ENCODE measurements around the gene ANO3.

Gene ANO3

DNA sequence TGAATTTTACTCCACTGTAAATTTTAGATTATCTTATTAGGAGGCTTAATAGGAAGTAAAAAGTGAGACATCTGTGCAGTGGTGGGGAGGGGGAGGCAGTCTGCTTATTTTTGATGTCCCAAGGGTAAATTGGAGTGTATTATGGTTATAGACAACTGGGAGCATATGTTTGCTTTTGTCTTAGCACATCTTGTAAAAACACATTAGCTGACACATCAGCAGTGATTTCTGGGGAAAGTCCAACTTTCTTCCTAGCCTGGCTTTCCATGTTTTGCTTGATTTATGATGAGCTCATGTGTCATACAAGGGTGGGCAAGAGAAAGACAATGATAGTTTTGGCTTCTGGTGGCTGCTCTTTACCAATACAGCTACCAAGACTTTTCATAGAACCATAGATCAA lies 4.0 kb downstream of the ANO3 start:
- TF ChIP-seq, protein P1, sequence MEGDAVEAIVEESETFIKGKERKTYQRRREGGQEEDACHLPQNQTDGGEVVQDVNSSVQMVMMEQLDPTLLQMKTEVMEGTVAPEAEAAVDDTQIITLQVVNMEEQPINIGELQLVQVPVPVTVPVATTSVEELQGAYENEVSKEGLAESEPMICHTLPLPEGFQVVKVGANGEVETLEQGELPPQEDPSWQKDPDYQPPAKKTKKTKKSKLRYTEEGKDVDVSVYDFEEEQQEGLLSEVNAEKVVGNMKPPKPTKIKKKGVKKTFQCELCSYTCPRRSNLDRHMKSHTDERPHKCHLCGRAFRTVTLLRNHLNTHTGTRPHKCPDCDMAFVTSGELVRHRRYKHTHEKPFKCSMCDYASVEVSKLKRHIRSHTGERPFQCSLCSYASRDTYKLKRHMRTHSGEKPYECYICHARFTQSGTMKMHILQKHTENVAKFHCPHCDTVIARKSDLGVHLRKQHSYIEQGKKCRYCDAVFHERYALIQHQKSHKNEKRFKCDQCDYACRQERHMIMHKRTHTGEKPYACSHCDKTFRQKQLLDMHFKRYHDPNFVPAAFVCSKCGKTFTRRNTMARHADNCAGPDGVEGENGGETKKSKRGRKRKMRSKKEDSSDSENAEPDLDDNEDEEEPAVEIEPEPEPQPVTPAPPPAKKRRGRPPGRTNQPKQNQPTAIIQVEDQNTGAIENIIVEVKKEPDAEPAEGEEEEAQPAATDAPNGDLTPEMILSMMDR (IDR thresholded peaks at IDR 0.05; ENCODE audit: low read depth, low read length), result no peak
- H3K27me3 ChIP-seq, result no peaks in the 10 kb centered on the region; the same call in 1 of the 2 replicates
- no peaks in the 10 kb centered on the region for H3K4me1 ChIP-seq
- H3K36me3 ChIP-seq, result no peaks in the 10 kb centered on the region
- DNase-seq, result no peak
- no peaks in the 10 kb centered on the region for H3K9me3 ChIP-seq
- H3K4me3 ChIP-seq (ENCODE audit: low read depth, low read length), result no peak overlapping the region

DNA sequence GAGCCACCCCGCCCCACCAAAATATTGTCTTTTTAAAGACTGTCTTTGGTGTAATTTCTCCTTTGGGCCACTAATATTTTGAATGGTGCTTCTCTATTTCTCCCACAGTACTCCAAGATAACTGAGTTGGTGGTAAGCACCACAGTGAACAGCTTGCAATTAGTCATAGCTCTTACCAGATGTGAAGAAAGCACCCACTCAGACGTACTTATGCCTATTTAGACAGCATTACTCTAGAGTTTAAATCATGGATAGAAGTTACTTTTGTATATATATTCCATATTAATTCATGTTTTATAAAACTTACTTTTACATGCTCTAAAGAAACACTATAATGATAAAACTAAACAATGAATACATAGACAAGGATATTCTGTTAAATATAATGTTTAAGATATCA lies 12.7 kb downstream of the ANO3 start:
- TF ChIP-seq, protein P1 (IDR thresholded peaks at IDR 0.05; ENCODE audit: low read depth, low read length), result no peak
- Histone ChIP-seq H3K4me3 (ENCODE audit: low read depth, low read length) (no peak overlapping the region), H3K36me3 (no peaks in the 10 kb centered on the region), H3K9me3 (no peaks in the 10 kb centered on the region), H3K27me3 (no peaks in the 10 kb centered on the region), H3K4me1 (no peaks in the 10 kb centered on the region)
- no peak for DNase-seq

DNA sequence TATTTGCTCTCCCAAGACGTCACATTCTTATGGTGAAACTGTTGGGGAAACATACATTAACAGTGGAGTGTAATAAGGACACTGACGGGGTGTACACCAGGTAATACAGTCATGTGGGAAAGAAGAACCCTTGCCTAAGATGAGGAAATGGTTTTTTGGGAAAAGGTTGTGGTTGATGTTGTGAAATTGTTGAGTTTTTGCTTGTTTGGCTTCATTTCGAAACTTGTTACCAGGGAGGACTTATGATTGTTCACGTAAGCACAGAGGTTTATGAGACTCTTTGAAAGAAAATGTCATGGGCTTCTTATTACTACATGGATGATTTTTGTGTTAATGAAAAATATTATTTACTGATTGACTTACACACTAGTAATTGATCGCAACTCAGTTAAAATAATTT lies 16.8 kb downstream of the ANO3 start:
- H3K4me1 ChIP-seq, result no peaks in the 10 kb centered on the region
- H3K27me3 ChIP-seq, result no peaks in the 10 kb centered on the region
- DNase-seq, result no peak
- H3K9me3 ChIP-seq, result no peaks in the 10 kb centered on the region
- no peaks in the 10 kb centered on the region for H3K36me3 ChIP-seq
- H3K4me3 ChIP-seq (ENCODE audit: low read depth, low read length), result no peak overlapping the region
- TF ChIP-seq, protein P1 (IDR thresholded peaks at IDR 0.05; ENCODE audit: low read depth, low read length), result no peak

DNA sequence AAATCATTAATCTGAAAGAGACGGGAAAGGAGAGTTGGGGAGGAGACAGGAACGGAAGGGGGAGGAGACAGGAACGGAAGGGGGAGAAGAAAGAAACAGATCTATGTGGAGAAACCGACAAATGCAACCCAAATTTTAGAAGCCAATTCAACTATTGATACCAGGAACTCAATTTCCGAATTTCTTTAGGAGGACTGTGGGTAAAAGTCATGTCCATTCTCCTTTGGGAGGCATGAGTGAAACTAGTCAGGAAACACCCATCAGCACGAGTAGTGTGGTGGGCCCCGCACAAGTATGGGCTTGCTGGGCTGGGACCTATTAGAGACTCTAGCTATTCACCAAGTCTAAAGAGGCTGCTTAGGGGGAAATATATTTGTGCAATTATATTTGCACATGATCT lies 18.1 kb downstream of the ANO3 start:
- TF ChIP-seq, protein P1 (IDR thresholded peaks at IDR 0.05; ENCODE audit: low read depth, low read length), result no peak
- no peaks in the 10 kb centered on the region for H3K36me3 ChIP-seq
- DNase-seq, result no peak
- H3K9me3 ChIP-seq, result no peaks in the 10 kb centered on the region
- no peaks in the 10 kb centered on the region for H3K4me1 ChIP-seq
- H3K4me3 ChIP-seq (ENCODE audit: low read depth, low read length), result no peak overlapping the region
- H3K27me3 ChIP-seq, result no peaks in the 10 kb centered on the region

DNA sequence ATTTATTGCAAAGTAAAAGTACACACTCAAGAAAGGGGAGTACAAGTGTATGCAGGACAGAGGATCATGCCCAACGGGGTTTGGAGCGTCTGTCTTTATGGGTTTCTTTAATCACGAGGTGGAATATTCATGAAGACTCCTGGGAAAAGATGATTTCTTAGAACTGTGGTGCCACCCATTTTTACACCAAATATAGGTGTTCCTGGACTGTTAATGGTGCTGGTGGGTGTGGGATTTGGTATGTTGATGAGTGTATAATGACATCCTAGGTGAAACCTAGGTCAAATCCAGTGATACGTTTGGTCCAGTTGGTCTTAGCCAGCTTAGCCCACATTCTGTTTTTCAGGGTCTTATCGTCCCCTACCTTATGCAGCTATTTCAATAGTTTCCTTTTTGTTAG lies 21.1 kb downstream of the ANO3 start:
- TF ChIP-seq, protein P1 (IDR thresholded peaks at IDR 0.05; ENCODE audit: low read depth, low read length), result no peak
- H3K36me3 ChIP-seq, result no peaks in the 10 kb centered on the region
- DNase-seq, result no peak
- H3K27me3 ChIP-seq, result no peaks in the 10 kb centered on the region
- no peaks in the 10 kb centered on the region for H3K9me3 ChIP-seq
- H3K4me3 ChIP-seq (ENCODE audit: low read depth, low read length), result no peak overlapping the region
- H3K4me1 ChIP-seq, result no peaks in the 10 kb centered on the region

DNA sequence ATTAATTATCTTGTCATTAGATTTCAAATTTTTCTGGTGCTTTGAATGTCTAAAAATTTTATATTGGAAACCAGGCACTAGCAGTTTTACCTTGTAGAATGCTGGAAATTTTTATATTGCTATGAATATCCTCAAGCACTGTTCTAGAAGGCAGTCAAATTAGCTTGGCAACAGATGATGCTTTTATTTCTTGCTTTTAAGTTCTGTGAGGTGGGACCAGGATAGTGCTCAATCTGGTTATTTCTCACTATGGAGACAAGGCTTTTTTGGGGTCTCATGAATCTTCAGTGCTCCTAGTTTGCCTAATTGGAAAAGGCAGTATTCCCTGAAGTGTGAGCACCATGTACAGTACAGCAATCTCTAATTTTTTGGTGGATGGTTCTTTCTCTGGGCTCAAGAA lies 27.1 kb downstream of the ANO3 start:
- H3K9me3 ChIP-seq, result no peaks in the 10 kb centered on the region

More for the DNA sequence above, 27.1 kb downstream of the ANO3 start:
- DNase-seq, result no peak
- no peaks in the 10 kb centered on the region for H3K4me1 ChIP-seq
- H3K4me3 ChIP-seq (ENCODE audit: low read depth, low read length), result no peak overlapping the region
- no peaks in the 10 kb centered on the region for H3K36me3 ChIP-seq
- no peaks in the 10 kb centered on the region for H3K27me3 ChIP-seq
- TF ChIP-seq, protein P1 (IDR thresholded peaks at IDR 0.05; ENCODE audit: low read depth, low read length), result no peak
